ENCODE data around the gene FAM136A. TPM values are rescaled to one million over a fixed set of nuclear protein-coding genes. Genes with fewer than 3 reads are reported as not detected.

Gene FAM136A
- total RNA-seq, 1 experiment from 2014 or later, result 120 TPM

DNA sequence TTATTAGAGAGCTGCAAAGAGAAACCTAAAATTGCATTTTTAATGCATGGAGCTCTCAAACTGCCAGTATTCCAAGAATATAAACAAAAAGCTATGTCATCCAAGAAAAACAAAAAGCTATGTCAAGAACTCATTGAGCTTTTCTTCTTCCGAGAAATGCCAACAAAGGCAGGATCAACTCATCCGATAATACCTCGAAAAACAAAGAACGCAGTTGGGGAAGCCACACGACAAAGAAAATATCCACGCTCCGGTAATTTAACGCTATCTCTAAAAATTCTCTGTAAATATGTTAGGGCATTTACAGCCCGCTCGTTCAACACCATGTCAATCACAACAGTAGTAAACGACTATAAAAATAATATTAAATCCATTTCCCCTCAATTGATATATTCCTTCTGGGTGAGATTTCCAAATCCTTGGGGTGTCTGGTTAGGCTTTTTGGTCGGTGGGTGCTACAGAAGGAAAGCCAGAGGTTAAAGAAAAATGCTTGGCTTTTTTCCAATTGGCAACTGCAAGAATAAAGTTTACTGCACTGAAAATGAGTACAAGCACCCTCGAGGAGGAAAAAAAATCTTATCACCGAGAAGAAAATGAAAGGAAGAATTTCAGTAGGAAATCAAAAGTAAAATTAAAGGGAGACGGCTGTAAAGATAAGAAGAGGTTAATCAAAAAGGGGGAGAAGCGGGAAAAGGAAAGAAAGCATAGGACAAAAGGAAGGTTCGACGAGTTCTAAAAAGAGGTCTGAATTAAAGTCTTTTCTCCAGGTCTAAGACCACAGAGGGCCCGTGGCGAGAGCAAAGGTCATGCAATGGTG lies 54.3 kb downstream of the FAM136A start:
- peak overlapping the region; percentile 95 for H3K27ac Mint-ChIP-seq (ENCODE audit: unreplicated experiment)
- no peak for DNase-seq
- H3K36me3 Mint-ChIP-seq (ENCODE audit: insufficient read depth, unreplicated experiment), result peaks cover 35% of the 10 kb centered on the region
- Histone ChIP-seq H3K9me3 (no peaks in the 10 kb centered on the region), H3K4me1 (peaks cover 6% of the 10 kb centered on the region; the same call in 1 of the 2 replicates), H3K27me3 (replicated peaks; ENCODE audit: control insufficient read depth, insufficient read depth, low read length) (no peaks in the 10 kb centered on the region), H3K36me3 (ENCODE audit: control insufficient read depth, insufficient read depth, low read length) (peaks cover 2% of the 10 kb centered on the region; the same call in 1 of the 2 replicates), H3K4me3 (ENCODE audit: low read depth, low read length) (peak overlapping the region; percentile 61)
- H3K27me3 Mint-ChIP-seq (ENCODE audit: insufficient read depth, unreplicated experiment), result peaks cover 3% of the 10 kb centered on the region
- ChIA-PET POLR2A (interaction anchor here (0.6 to 3.4 kb wide), 8 partner anchors 10 to 333 kb away, joined by 3 to 14 read pairs (median 4); partner anchors contain the start of genes C2orf42, MXD1, PCYOX1 and SNRPG), CTCF (interaction anchor here (0.7 kb wide), 1 partner anchor 46 kb away, joined by 3 read pairs; the partner anchor contains the start of gene SNRPG)
- H3K4me1 Mint-ChIP-seq (ENCODE audit: low read depth, unreplicated experiment), result peaks cover 18% of the 10 kb centered on the region
- no TSS peak for BruUV-seq (replicated peaks)
- TF ChIP-seq, protein P1, sequence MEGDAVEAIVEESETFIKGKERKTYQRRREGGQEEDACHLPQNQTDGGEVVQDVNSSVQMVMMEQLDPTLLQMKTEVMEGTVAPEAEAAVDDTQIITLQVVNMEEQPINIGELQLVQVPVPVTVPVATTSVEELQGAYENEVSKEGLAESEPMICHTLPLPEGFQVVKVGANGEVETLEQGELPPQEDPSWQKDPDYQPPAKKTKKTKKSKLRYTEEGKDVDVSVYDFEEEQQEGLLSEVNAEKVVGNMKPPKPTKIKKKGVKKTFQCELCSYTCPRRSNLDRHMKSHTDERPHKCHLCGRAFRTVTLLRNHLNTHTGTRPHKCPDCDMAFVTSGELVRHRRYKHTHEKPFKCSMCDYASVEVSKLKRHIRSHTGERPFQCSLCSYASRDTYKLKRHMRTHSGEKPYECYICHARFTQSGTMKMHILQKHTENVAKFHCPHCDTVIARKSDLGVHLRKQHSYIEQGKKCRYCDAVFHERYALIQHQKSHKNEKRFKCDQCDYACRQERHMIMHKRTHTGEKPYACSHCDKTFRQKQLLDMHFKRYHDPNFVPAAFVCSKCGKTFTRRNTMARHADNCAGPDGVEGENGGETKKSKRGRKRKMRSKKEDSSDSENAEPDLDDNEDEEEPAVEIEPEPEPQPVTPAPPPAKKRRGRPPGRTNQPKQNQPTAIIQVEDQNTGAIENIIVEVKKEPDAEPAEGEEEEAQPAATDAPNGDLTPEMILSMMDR (IDR thresholded peaks at IDR 0.05; ENCODE audit: insufficient read depth in 1 of 2, low read depth in 1 of 2, low read length in 1 of 2, severe bottlenecking in 1 of 2, unreplicated experiment in 1 of 2), result no peak
- peak overlapping the region; percentile 89 for H3K4me3 Mint-ChIP-seq (ENCODE audit: unreplicated experiment)
- intact Hi-C loops (cut with micrococcal nuclease; ENCODE audit: unreplicated experiment), result loop anchor here (1.0 to 5.0 kb wide), 4 partner anchors 46 to 333 kb away; partner anchors contain the start of genes C2orf42, PCBP1 and SNRPG
- no peaks in the 10 kb centered on the region for H3K9me3 Mint-ChIP-seq (ENCODE audit: unreplicated experiment)

Small RNAs within 50 kb of the gene (microRNA-seq; reads per million reads assigned to microRNA genes)
- not detected for gene MIR1285-2

Other genes with a start within 250 kb of the FAM136A start
- 308 and 319 TPM in 2 replicates for gene PCBP1, start 214.6 kb downstream of the FAM136A start, total RNA-seq (2022)
- 12.7 and 14.8 TPM in 2 replicates for gene C2orf42, start 111.0 kb downstream of the FAM136A start, total RNA-seq (2022)
- gene TIA1, start 53.4 kb downstream of the FAM136A start, total RNA-seq (2022), result 146 and 149 TPM in 2 replicates
- gene PCYOX1, start 43.9 kb downstream of the FAM136A start, total RNA-seq (2022), result 114 and 119 TPM in 2 replicates
- 410 and 416 TPM in 2 replicates for gene SNRPG, start 8.3 kb downstream of the FAM136A start, total RNA-seq (2022)